GM23338 (cell line): Measurements from ENCODE around the gene MALRD1. TPM values are rescaled to one million over a fixed set of nuclear protein-coding genes. Genes with fewer than 3 reads are reported as not detected.
A peak's percentile ranks its signal among the peaks of the same experiment; 100 is the strongest.

ENCODE experiments used
- ATAC-seq: fragments of 200-7000 bp; cut with Tn5 transposase; 3 replicates; pipeline ENCODE4 v1.9.1; 2020
- DNase-seq: peaks from one replicate; pipeline ENCODE4 v3.0.0-alpha.2; 2015; ENCODE audit warnings: low spot score
- H2AFZ ChIP-seq: fragments of 200-600 bp; sonication (generic); 2 replicates; pipeline ENCODE4 v1.8.0; 2016; ENCODE audit warnings: antibody characterized with exemption, mild to moderate bottlenecking, moderate library complexity
- H3F3A ChIP-seq: fragments of 200-600 bp; sonication (generic); replicated peaks from 2 replicates; pipeline ENCODE4 v1.8.0; 2017; ENCODE audit warnings: antibody characterized with exemption, mixed run types, low read depth
- H3K27ac ChIP-seq: fragments of 200-600 bp; sonication (generic); 2 replicates; pipeline ENCODE4 v1.6.1; 2016; ENCODE audit warnings: low read depth
- H3K27me3 ChIP-seq: fragments of 200-600 bp; sonication (generic); 2 replicates; pipeline ENCODE4 v1.8.0; 2016; ENCODE audit warnings: mild to moderate bottlenecking, mixed run types, moderate library complexity; ENCODE audit not compliant: insufficient read depth
- H3K36me3 ChIP-seq: fragments of 200-600 bp; sonication (generic); 2 replicates; pipeline ENCODE4 v1.8.0; 2016; ENCODE audit warnings: mild to moderate bottlenecking; ENCODE audit not compliant: insufficient read depth
- H3K4me1 ChIP-seq: fragments of 200-600 bp; sonication (generic); 2 replicates; pipeline ENCODE4 v1.8.0; 2016; ENCODE audit warnings: mild to moderate bottlenecking, moderate library complexity; ENCODE audit not compliant: insufficient read depth
- H3K4me2 ChIP-seq: fragments of 200-600 bp; sonication (generic); 2 replicates; pipeline ENCODE4 v1.7.1; 2017; ENCODE audit warnings: mixed run types
- H3K4me3 ChIP-seq: fragments of 200-600 bp; sonication (generic); 2 replicates; pipeline ENCODE4 v1.6.1; 2016; ENCODE audit warnings: mixed run types
- H3K79me2 ChIP-seq: fragments of 200-600 bp; sonication (generic); replicated peaks from 2 replicates; pipeline ENCODE4 v1.8.0; 2017; ENCODE audit warnings: mild to moderate bottlenecking; ENCODE audit not compliant: insufficient read depth
- H3K9me2 ChIP-seq: fragments of 200-600 bp; sonication (generic); 2 replicates; pipeline ENCODE4 v1.8.0; 2017; ENCODE audit not compliant: insufficient read depth
- H4K20me1 ChIP-seq: fragments of 200-600 bp; sonication (generic); replicated peaks from 2 replicates; pipeline ENCODE4 v1.8.0; 2017; ENCODE audit warnings: mild to moderate bottlenecking; ENCODE audit not compliant: insufficient read depth
- H3K27ac Mint-ChIP-seq: 2 replicates; pipeline ENCODE4 v1.8.0; 2020; ENCODE audit warnings: inconsistent platforms, mild to moderate bottlenecking, moderate library complexity, mixed read lengths
- H3K27me3 Mint-ChIP-seq: 3 replicates; pipeline ENCODE4 v1.8.0; 2022; ENCODE audit warnings: low read depth, mild to moderate bottlenecking, moderate library complexity, mixed read lengths, inconsistent platforms; ENCODE audit not compliant: insufficient read depth, poor library complexity
- H3K36me3 Mint-ChIP-seq: 3 replicates; pipeline ENCODE4 v1.8.0; 2021; ENCODE audit warnings: low read depth, mild to moderate bottlenecking, inconsistent platforms, moderate library complexity, mixed read lengths
- H3K4me1 Mint-ChIP-seq: 3 replicates; pipeline ENCODE4 v1.8.0; 2020; ENCODE audit warnings: mild to moderate bottlenecking, inconsistent platforms, mixed read lengths
- H3K4me3 Mint-ChIP-seq: 3 replicates; pipeline ENCODE4 v1.8.0; 2021; ENCODE audit warnings: moderate library complexity, mild to moderate bottlenecking, inconsistent platforms, mixed read lengths
- H3K9me3 Mint-ChIP-seq: 3 replicates; pipeline ENCODE4 v1.8.0; 2020; ENCODE audit warnings: moderate library complexity, mild to moderate bottlenecking, inconsistent platforms, mixed read lengths
- CREB1 ChIP-seq: fragments of 250-450 bp; sonication (Bioruptor Pico); IDR thresholded peaks from 2 replicates; pipeline ENCODE4 v1.5.0; 2020; ENCODE audit warnings: low read depth, mild to moderate bottlenecking, moderate library complexity
- CTCF ChIP-seq, 2 experiments: fragments of 200-600 bp in 1 of 2; sonication (generic) in 1 of 2; conservative IDR thresholded peaks; 2 replicates each; pipeline versions ENCODE4 v1.5.1 to v1.6.1; 2016 to 2017; ENCODE audit warnings: antibody characterized with exemption in 2 of 2, low read depth in 2 of 2, mild to moderate bottlenecking in 2 of 2, moderate library complexity in 1 of 2
- EZH2 ChIP-seq: fragments of 200-600 bp; sonication (generic); IDR thresholded peaks from one replicate; pipeline ENCODE4 v1.8.0; 2017; ENCODE audit warnings: antibody characterized with exemption, mild to moderate bottlenecking, low read depth; ENCODE audit not compliant: unreplicated experiment
- EZH2phosphoT487 ChIP-seq: fragments of 200-600 bp; sonication (generic); IDR thresholded peaks from one replicate; pipeline ENCODE4 v1.8.1; 2018; ENCODE audit warnings: antibody characterized with exemption; ENCODE audit not compliant: unreplicated experiment
- JUNB ChIP-seq: IDR thresholded peaks from one replicate; pipeline ENCODE4 v1.6.1; 2016; ENCODE audit warnings: antibody characterized with exemption; ENCODE audit not compliant: unreplicated experiment
- POLR2AphosphoS5 ChIP-seq: IDR thresholded peaks from 2 replicates; pipeline ENCODE4 v1.6.1; 2016; ENCODE audit warnings: antibody characterized with exemption, low read depth
- REST ChIP-seq: IDR thresholded peaks from one replicate; pipeline ENCODE4 v1.6.1; 2018; ENCODE audit warnings: antibody characterized with exemption; ENCODE audit not compliant: unreplicated experiment
- STAT1 ChIP-seq: IDR thresholded peaks from one replicate; pipeline ENCODE4 v1.6.1; 2016; ENCODE audit warnings: antibody characterized with exemption; ENCODE audit not compliant: unreplicated experiment
- ZNF331 ChIP-seq: fragments of 250-450 bp; sonication (Bioruptor Pico); IDR thresholded peaks from 2 replicates; pipeline ENCODE4 v1.5.0; 2020; ENCODE audit warnings: low read depth, mild to moderate bottlenecking, moderate library complexity
- polyA plus RNA-seq: library from polyadenylated mRNA; unstranded; fragments of >200 nt; fragmentation: Nextera tagmentation; extraction: Ambion mirVana; gene quantifications from 2 replicates; pipeline ENCODE4 v1.2.1, GENCODE V29; 2016
- total RNA-seq: library from RNA; depleted of rRNA; stranded (reverse); fragments of >200 nt; shearing (Covaris generic); gene quantifications from 2 replicates; pipeline ENCODE4 v1.2.3, GENCODE V29; 2014

The MALRD1 gene
- total and polyA plus RNA-seq, 2 experiments from 2014 or later: 0.42 to 1.9 TPM

- DNase-seq: no peak
- TF ChIP-seq POLR2AphosphoS5 (no peak), REST (no peak), CREB1 (CRISPR knock-in tag) (no peak), EZH2 (no peak)
- no peaks in the 10 kb centered on the region for H3F3A ChIP-seq
- H3K4me2 ChIP-seq: no peak overlapping the region
- no peak overlapping the region for H3K27ac ChIP-seq
- peaks cover 12% of the 10 kb centered on the region for H3K4me1 ChIP-seq
- no peaks in the 10 kb centered on the region for H3K36me3 ChIP-seq
- no peaks in the 10 kb centered on the region for H3K79me2 ChIP-seq
- H4K20me1 ChIP-seq: no peaks in the 10 kb centered on the region
- H3K27ac Mint-ChIP-seq: no peak overlapping the region
- peak overlapping the region; percentile 5; the same call in 1 of the 2 replicates for H2AFZ ChIP-seq
- peaks cover 6% of the 10 kb centered on the region for H3K27me3 Mint-ChIP-seq
- ATAC-seq: no peak
- H3K4me1 Mint-ChIP-seq: peaks cover 22% of the 10 kb centered on the region
- no peaks in the 10 kb centered on the region; the same call in 2 of the 3 replicates for H3K36me3 Mint-ChIP-seq
- H3K27me3 ChIP-seq: no peaks in the 10 kb centered on the region
- peaks cover 7% of the 10 kb centered on the region for H3K9me2 ChIP-seq
- no peak overlapping the region for H3K4me3 ChIP-seq
- H3K4me3 Mint-ChIP-seq: no peak overlapping the region
- no peaks in the 10 kb centered on the region for H3K9me3 Mint-ChIP-seq
Measured at GRCh38 chr10:19491166-19491565, 442.6 kb downstream of the MALRD1 start.

DNA sequence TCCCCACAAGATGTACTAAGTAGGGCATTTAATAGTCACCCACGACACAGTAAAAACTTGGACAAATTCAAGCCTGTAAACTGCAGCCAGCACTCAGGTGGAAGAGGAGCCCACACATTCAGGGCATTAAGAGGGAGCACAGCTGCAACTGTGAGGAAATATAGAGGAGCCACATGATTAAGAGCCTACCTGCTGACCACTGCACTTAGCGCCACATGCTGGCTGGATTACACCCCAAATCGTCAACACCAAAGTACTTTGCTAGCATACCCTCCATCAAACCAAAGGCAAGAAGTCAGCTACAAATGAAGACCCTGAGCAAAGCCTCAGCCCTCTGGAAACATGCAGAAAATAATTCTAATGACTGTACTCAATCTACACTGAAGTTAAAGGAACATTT is 445.3 kb downstream of the MALRD1 start:
- peak; percentile 19 for DNase-seq

More for the DNA sequence above, 445.3 kb downstream of the MALRD1 start:
- H3K4me3 ChIP-seq: no peak overlapping the region
- Mint-ChIP-seq H3K4me3 (no peak overlapping the region), H3K4me1 (peaks cover 15% of the 10 kb centered on the region; the same call in 2 of the 3 replicates), H3K27ac (no peak overlapping the region), H3K27me3 (peaks cover 4% of the 10 kb centered on the region), H3K9me3 (no peaks in the 10 kb centered on the region), H3K36me3 (no peaks in the 10 kb centered on the region; the same call in 2 of the 3 replicates)
- no peaks in the 10 kb centered on the region for H3K27me3 ChIP-seq
- H4K20me1 ChIP-seq: no peaks in the 10 kb centered on the region
- peaks cover 6% of the 10 kb centered on the region; the same call in 1 of the 2 replicates for H3K4me1 ChIP-seq
- H3K79me2 ChIP-seq: no peaks in the 10 kb centered on the region
- H3K27ac ChIP-seq: no peak overlapping the region
- no peak overlapping the region for H3K4me2 ChIP-seq
- ATAC-seq: peak; percentile 36
- H3K36me3 ChIP-seq: no peaks in the 10 kb centered on the region
- TF ChIP-seq EZH2 (no peak), REST (no peak), CREB1 (CRISPR knock-in tag) (no peak), CTCF (conservative IDR thresholded peaks at IDR 0.05; ENCODE audit: low read depth in 2 of 2) (peak; percentile 15 to 66; a peak in 2 of 4 replicates), ZNF331 (no peak), EZH2phosphoT487 (no peak), JUNB (no peak), STAT1 (no peak), POLR2AphosphoS5 (no peak)
- peaks cover 7% of the 10 kb centered on the region for H3K9me2 ChIP-seq
- no peaks in the 10 kb centered on the region for H3F3A ChIP-seq
- no peak overlapping the region for H2AFZ ChIP-seq
